Daoy (cell line): Measurements from ENCODE around the gene CACTIN. TPM values are rescaled to one million over a fixed set of nuclear protein-coding genes. Genes with fewer than 3 reads are reported as not detected.

Experiments
- DNase-seq: peaks from one replicate; pipeline ENCODE4 v3.0.0-alpha.2; 2015; ENCODE audit warnings: low read depth
- total RNA-seq: library from RNA; depleted of rRNA; stranded (reverse); fragments of >200 nt; shearing (Covaris generic); gene quantifications from 2 replicates; pipeline ENCODE4 v1.2.3, GENCODE V29; 2014

The CACTIN gene
- total RNA-seq, 1 experiment from 2014 or later = 52.6 TPM

DNA sequence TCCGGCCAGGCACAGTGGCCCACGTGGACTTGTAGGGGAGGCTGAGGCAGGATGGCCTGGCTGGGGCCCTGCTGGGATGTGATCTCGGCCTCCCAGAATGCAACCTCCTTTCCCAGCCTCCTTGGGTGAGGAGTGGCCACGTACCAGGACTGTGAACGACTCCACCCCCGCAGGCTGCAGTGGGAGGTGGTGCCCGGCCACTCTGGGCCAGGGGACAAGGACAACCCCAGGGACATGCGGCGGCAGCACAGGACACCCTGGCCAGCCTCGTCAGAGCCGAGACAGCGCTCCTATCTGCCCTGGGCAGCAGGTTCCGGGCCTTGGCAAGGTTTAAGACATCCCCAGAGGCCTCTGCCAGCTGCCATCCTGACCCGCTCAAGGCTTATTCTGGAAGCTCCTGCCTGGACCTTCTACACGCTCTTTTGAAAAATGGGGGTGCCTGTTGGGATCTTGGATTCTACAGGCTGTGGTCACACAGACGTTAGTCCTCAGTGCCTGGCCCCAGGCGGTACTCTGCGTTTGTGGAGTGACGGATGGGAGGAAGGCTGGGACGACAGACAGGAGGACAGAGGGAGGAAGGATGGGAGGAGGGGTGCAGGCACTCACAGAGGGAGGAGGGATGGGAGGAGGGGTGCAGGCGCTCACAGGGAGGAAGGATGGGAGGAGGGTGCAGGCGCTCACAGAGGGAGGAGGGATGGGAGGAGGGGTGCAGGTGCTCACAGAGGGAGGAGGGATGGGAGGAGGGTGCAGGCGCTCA, 19.9 kb upstream of the CACTIN start:
- DNase-seq = no peak

DNA sequence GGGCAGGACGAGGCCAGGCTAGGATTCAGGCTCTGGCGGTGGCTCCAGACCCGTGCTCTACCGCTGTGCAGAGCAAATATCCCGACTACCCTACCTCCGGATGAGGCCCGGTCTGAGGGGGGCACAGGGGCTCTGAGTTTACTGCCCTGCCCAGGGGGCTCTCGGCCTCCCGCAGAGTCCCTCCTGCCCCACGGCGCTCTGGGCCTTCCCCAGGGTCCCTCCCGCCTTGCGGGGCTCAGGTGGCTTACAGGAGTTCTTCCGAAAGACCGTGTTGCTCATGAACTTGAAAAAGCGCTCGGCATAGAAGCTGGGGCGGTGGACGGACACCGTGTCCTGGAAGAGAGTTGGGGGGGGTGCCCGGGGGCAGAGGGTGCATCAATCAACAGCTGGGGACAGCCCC, 19.1 kb upstream of the CACTIN start:
- no peak for DNase-seq

DNA sequence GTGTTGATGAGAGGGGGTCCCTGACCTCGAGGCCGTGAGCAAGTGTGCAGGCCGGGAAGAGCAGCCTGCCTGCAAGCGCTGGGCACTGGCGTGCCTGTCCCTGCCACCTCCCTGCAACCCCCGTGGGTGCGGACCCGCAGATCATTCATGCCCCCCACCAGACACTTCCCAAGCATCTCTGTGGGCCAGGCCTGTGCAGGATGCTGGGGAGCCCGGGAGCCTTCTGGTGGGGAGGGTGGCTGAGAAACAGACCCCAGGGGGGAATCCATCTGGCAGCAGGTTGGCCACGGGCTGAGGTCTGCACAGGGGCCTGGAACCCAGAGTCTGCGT, 18.4 kb upstream of the CACTIN start:
- DNase-seq = no peak

- DNase-seq = no peak
Measured at GRCh38 chr19:3644351-3645066, 17.9 kb upstream of the CACTIN start.

DNA sequence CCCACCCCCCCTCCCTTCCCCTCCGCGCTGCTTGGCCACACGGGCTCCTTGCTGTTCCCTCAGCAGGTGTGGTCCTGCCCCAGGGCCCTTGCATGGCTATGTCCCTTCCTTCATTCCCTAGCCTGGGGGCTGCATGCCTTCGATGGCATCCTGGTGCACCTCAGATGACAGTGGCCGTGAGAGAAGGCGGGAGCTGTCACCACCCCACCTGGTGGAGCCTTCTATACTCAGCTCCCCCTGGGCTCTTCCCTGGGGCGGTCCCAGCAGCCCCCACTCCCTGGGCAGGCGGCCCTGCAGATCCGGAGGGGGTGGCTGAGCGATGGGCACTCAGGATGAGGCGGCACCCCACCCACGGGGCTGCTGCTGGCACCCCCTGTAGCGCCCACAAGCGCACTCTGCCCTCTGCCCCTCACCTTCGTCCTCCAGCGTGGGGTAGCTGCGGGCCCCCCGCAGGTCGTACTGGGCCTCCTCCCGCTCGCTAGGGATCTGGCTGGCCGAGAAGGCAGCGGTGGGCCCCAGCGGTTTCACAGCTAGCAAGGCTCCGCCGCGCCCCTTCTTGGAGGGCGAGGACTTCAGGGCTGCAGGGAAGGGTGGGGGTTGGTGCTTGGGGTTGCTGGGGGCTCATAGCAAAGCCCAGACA, 17.2 kb upstream of the CACTIN start:
- DNase-seq = no peak

DNA sequence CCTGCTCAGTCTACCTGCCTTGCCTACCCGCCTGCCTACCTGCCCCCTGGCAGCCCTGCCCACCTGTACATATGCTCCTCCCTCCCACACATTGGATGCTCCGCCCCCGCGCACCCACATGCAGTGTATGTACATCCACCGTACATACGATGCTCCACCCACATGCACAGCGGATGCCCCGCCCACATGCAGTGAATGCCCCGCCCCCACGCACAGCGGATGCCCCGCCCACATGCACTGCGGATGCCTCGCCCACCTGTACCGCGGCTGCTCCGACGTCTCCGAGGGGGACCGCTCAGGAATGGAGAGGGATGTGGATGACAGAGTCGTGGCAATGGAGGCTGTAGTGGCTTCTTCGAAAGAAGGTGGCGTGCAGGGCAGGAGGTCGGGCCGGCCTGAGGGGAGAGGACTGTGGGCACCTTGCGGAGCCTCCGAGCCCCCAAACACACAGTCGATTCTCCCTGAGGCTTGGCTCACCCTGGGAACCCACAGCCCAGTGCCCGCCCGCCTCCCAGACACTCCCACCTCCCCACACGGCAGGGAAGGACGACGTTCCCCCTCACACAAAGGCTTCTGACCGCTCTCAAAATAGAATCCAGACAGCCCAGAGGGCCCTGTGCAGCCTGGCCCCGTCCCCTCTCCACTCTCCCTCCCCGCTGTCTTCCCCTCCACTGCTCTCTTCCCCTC, 16.5 kb upstream of the CACTIN start:
- DNase-seq = no peak

DNA sequence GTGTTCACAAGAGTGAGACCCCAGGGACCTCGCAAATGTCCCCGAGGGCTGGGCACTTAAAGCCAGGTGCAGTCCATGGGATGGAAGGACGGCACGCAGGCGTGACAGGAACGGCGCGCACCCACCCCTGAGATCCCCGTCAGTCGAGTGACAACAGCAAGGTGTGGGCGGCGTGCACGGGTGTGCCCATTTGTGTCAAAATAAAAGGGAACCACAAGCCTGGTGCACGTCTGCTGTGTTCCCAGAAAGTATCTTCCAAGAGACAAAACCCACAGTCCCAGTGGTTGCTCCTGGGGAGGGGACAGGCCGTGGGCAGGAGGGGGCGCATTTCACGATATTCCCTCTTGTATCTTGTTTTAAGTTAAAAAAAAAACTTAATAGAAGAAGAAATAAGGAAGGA, 15.7 kb upstream of the CACTIN start:
- no peak for DNase-seq

DNA sequence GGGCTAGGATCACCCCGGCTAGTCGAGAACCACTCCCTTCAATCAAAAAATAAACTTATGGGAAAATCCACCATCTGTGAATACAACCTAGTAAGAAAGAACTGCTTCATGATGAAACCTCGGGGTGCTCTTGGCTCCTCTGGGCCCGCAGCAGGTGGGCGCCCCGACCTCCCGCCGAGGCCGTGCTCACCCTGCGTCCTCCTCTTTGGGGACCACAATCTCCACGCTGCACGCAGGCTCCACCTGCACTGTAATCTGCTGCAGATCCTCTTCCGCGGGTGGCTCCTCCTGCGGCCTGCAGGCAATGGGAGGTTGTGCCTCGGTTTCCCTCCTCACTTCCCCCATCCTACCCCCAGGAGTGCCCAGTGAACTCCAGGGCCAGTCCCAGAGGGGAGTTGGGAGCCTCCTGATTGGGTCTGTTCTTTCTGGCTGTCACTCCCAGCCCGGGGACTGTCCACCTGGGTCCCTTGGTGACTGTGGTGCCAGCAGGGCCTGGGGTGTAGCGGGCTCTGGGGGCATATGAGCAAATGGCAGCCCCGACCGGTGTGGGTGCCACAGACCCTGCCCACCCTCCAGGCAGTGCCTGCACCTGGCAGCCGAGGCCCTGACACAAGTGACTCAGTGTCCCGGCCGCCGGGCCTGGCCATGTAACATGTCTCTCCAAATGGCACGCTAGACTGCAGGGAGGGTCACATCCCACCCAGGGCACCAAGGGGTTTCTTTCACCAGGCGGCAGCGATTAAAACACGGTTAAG, 15.1 kb upstream of the CACTIN start:
- no peak for DNase-seq

DNA sequence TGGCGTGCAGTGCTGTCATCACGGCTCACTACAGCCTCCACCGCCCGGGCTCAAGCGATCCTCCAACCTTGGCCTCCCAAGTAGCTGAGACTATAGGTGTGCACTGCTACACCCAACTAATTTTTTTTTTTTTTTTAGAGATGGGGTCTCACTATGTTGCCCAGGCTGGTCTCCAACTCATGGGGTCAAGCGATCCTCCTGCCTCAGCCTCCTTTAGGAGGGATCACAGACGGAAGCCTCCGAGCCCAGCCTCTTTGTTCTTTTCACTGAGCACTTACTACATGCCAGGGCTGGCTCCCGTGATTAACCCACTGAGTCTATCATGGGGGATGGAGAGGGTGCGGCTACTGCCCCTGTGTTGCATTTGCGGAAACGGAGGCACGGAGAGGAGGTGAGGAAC, 12.9 kb upstream of the CACTIN start:
- no peak for DNase-seq

GRCh38 chr19:3638208-3639193, 11.9 kb upstream of the CACTIN start:
- DNase-seq = no peak

GRCh38 chr19:3637621-3638020, 11.0 kb upstream of the CACTIN start:
- DNase-seq = no peak

GRCh38 chr19:3636962-3637361, 10.4 kb upstream of the CACTIN start:
- DNase-seq = no peak

GRCh38 chr19:3636506-3636905, 9.9 kb upstream of the CACTIN start:
- DNase-seq = no peak

GRCh38 chr19:3634496-3635045, 8.0 kb upstream of the CACTIN start:
- DNase-seq = no peak

DNA sequence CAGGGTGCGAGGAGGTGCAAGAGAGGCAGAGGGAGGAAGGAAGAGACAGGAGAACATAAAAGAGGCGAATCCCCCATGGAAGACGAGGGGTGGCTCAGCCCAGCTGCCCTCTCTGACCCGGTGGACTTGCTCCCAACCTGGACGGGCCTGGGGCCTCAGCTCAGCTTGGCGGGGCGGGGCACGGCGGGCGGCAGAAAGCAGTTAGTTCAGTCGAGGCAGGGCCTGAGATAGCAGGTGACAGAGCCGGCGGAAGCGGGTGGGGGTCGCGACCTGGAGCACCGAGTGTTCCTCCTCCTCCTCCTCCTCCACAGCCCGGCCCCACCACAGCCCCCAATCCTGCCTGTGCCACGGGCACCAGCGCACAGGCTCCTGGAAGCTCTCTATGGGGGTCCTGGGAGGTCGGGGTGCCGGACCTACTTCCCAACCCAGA, 7.0 kb upstream of the CACTIN start:
- DNase-seq = no peak

- no peak for DNase-seq
Measured at GRCh38 chr19:3632739-3633558, 6.4 kb upstream of the CACTIN start.

DNA sequence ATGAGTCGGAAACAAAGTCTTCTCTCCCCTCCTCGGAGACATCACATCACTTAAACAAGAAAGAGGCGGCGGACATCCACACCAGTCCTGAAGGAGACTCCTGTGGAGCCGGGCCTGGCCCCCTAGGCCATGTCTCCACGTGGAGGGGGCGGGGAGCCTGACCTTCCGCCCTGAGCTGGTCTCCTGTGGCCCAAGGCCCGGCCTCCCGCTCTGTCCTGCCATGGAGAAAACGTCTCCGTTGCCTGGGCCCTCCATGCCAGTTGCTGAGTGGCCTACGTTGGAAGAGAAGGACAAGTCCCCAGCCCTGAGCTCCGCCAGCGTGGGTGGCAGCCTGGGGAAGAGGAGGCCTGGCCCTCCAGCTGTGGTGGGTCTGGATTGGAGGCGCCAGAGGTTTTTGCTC, 5.5 kb upstream of the CACTIN start:
- no peak for DNase-seq

GRCh38 chr19:3631053-3631861, 4.7 kb upstream of the CACTIN start:
- no peak for DNase-seq
